H9 (cell line): ENCODE measurements around the gene ORMDL2. TPM values are rescaled to one million over a fixed set of nuclear protein-coding genes. Genes with fewer than 3 reads are reported as not detected.

ENCODE experiments used
- DNase-seq: peaks from one replicate; pipeline ENCODE4 v3.0.0-alpha.2; 2017
- H2AFZ ChIP-seq: one replicate; pipeline ENCODE4 v1.6.1; 2013; ENCODE audit warnings: mild to moderate bottlenecking, low read length, control low read depth, moderate library complexity
- H2AK5ac ChIP-seq: 2 replicates; pipeline ENCODE4 v1.6.1; 2013; ENCODE audit warnings: low read length, control low read depth, mixed read lengths; ENCODE audit not compliant: insufficient read length
- H2BK120ac ChIP-seq: one replicate; pipeline ENCODE4 v1.6.1; 2013; ENCODE audit warnings: low read depth, mild to moderate bottlenecking, low read length, control low read depth, inconsistent platforms; ENCODE audit not compliant: poor library complexity, severe bottlenecking
- H2BK12ac ChIP-seq: 2 replicates; pipeline ENCODE4 v1.6.1; 2013; ENCODE audit warnings: low read length, control low read depth, mixed read lengths, low read depth; ENCODE audit not compliant: insufficient read length
- H2BK15ac ChIP-seq: 2 replicates; pipeline ENCODE4 v1.6.1; 2013; ENCODE audit warnings: low read depth, low read length, control low read depth
- H2BK20ac ChIP-seq: one replicate; pipeline ENCODE4 v1.6.1; 2013; ENCODE audit warnings: low read depth, mild to moderate bottlenecking, low read length, control low read depth, inconsistent platforms; ENCODE audit not compliant: poor library complexity, severe bottlenecking
- H2BK5ac ChIP-seq: 2 replicates; pipeline ENCODE4 v1.6.1; 2013; ENCODE audit warnings: low read length, control low read depth, mixed read lengths; ENCODE audit not compliant: insufficient read length
- H3K14ac ChIP-seq: 2 replicates; pipeline ENCODE4 v1.6.1; 2013; ENCODE audit warnings: low read length, control low read depth; ENCODE audit not compliant: insufficient read depth
- H3K18ac ChIP-seq: 2 replicates; pipeline ENCODE4 v1.6.1; 2013; ENCODE audit warnings: low read depth, mild to moderate bottlenecking, mixed read lengths, low read length, control low read depth; ENCODE audit not compliant: insufficient read length
- H3K23ac ChIP-seq: 2 replicates; pipeline ENCODE4 v1.6.1; 2013; ENCODE audit warnings: low read length, control low read depth, mixed read lengths, low read depth; ENCODE audit not compliant: insufficient read length
- H3K23me2 ChIP-seq: 2 replicates; pipeline ENCODE4 v1.6.1; 2013; ENCODE audit warnings: low read depth, mild to moderate bottlenecking, mixed read lengths, low read length, control low read depth; ENCODE audit not compliant: insufficient read length, poor library complexity, severe bottlenecking
- H3K27ac ChIP-seq: 2 replicates; pipeline ENCODE4 v1.5.1; 2013; ENCODE audit warnings: low read length, control low read depth, mixed read lengths, low read depth; ENCODE audit not compliant: insufficient read length
- H3K27me3 ChIP-seq: 2 replicates; pipeline ENCODE4 v1.6.1; 2013; ENCODE audit warnings: low read length, control low read depth, inconsistent platforms; ENCODE audit not compliant: insufficient read depth
- H3K4ac ChIP-seq: 2 replicates; pipeline ENCODE4 v1.6.1; 2013; ENCODE audit warnings: low read depth, mild to moderate bottlenecking, control low read depth, inconsistent platforms, low read length, moderate library complexity
- H3K4me1 ChIP-seq: 2 replicates; pipeline ENCODE4 v1.6.1; 2013; ENCODE audit warnings: low read length, control low read depth, inconsistent platforms; ENCODE audit not compliant: insufficient read depth
- H3K4me2 ChIP-seq: 2 replicates; pipeline ENCODE4 v1.6.1; 2013; ENCODE audit warnings: low read length, control low read depth, mixed read lengths; ENCODE audit not compliant: insufficient read length, insufficient read depth
- H3K56ac ChIP-seq: 2 replicates; pipeline ENCODE4 v1.6.1; 2013; ENCODE audit warnings: low read depth, mild to moderate bottlenecking, mixed read lengths, low read length, control low read depth; ENCODE audit not compliant: insufficient read length
- H3K79me1 ChIP-seq: 2 replicates; pipeline ENCODE4 v1.6.1; 2013; ENCODE audit warnings: low read depth, mild to moderate bottlenecking, moderate library complexity, low read length, control low read depth, inconsistent platforms; ENCODE audit not compliant: insufficient read depth, poor library complexity, severe bottlenecking
- H3K79me2 ChIP-seq: 2 replicates; pipeline ENCODE4 v1.6.1; 2013; ENCODE audit warnings: low read length, control low read depth, inconsistent platforms; ENCODE audit not compliant: insufficient read depth
- H3K9ac ChIP-seq: 2 replicates; pipeline ENCODE4 v1.6.1; 2013; ENCODE audit warnings: low read length, control low read depth, mixed read lengths; ENCODE audit not compliant: insufficient read length; ENCODE audit errors: extremely low read depth
- H3K9me3 ChIP-seq: one replicate; pipeline ENCODE4 v1.6.1; 2013; ENCODE audit warnings: low read depth, low read length, inconsistent platforms; ENCODE audit not compliant: control insufficient read depth
- H3T11ph ChIP-seq: one replicate; pipeline ENCODE4 v1.6.1; 2013; ENCODE audit warnings: mild to moderate bottlenecking, low read length, control low read depth, inconsistent platforms
- H4K20me1 ChIP-seq: one replicate; pipeline ENCODE4 v1.6.1; 2013; ENCODE audit not compliant: control insufficient read depth, insufficient read length, insufficient read depth
- H4K5ac ChIP-seq: 2 replicates; pipeline ENCODE4 v1.6.1; 2013; ENCODE audit warnings: low read depth, mild to moderate bottlenecking, mixed read lengths, low read length, control low read depth; ENCODE audit not compliant: insufficient read length
- H4K8ac ChIP-seq: replicated peaks from 2 replicates; pipeline ENCODE4 v1.6.1; 2013; ENCODE audit warnings: low read length, control low read depth, mixed read lengths, low read depth; ENCODE audit not compliant: insufficient read length
- H4K91ac ChIP-seq: 2 replicates; pipeline ENCODE4 v1.6.1; 2013; ENCODE audit warnings: low read depth, mild to moderate bottlenecking, moderate library complexity, mixed read lengths, low read length, control low read depth; ENCODE audit not compliant: insufficient read length
- H3K27ac Mint-ChIP-seq, 3 experiments: 2 replicates in 2 of 3; 3 replicates in 1 of 3; pipeline ENCODE4 v1.8.0; 2020 to 2021; ENCODE audit warnings: mixed read lengths in 3 of 3, mild to moderate bottlenecking in 1 of 3, moderate library complexity in 1 of 3
- H3K27me3 Mint-ChIP-seq: 2 replicates; pipeline ENCODE4 v1.8.0; 2021; ENCODE audit warnings: low read depth, mild to moderate bottlenecking, moderate library complexity, mixed read lengths
- H3K36me3 Mint-ChIP-seq, 3 experiments: 2 replicates in 2 of 3; 3 replicates in 1 of 3; pipeline ENCODE4 v1.8.0; 2020 to 2021; ENCODE audit warnings: low read depth in 3 of 3, mixed read lengths in 3 of 3; ENCODE audit not compliant: insufficient read depth in 1 of 3
- H3K4me1 Mint-ChIP-seq, 2 experiments: 2 replicates each; pipeline ENCODE4 v1.8.0; 2020; ENCODE audit warnings: mixed read lengths in 2 of 2
- H3K4me3 Mint-ChIP-seq, 2 experiments: 2 replicates in 1 of 2; 3 replicates in 1 of 2; pipeline ENCODE4 v1.8.0; 2020 to 2021; ENCODE audit warnings: mild to moderate bottlenecking in 2 of 2, mixed read lengths in 2 of 2, moderate library complexity in 1 of 2
- H3K9me3 Mint-ChIP-seq, 2 experiments: 2 replicates in 1 of 2; 3 replicates in 1 of 2; pipeline ENCODE4 v1.8.0; 2020; ENCODE audit warnings: mild to moderate bottlenecking in 2 of 2, mixed read lengths in 2 of 2, moderate library complexity in 1 of 2
- WGBS: extraction: QIAGEN DNeasy Blood & Tissue Kit; methylation state at CpG from one replicate; pipeline ENCODE4 v1.1.7; 2013; ENCODE audit warnings: missing lambda C conversion rate, low lambda C conversion rate, mixed read lengths; ENCODE audit not compliant: insufficient read length; ENCODE audit errors: extremely low coverage; 5-methylcytosine and 5-hydroxymethylcytosine counted together
- total RNA-seq: library from RNA; stranded (reverse); gene quantifications from 2 replicates; pipeline ENCODE4 v1.2.1, GENCODE V29; 2021
- TF ChIP-seq, protein P1 (sequence below): fragments of 200-600 bp; sonication (generic); conservative IDR thresholded peaks from 3 replicates; pipeline ENCODE4 v1.8.0; 2021; ENCODE audit warnings: antibody characterized with exemption, mild to moderate bottlenecking

ORMDL2 gene
- total RNA-seq, 1 experiment from 2014 or later, result 51.3 TPM

DNA sequence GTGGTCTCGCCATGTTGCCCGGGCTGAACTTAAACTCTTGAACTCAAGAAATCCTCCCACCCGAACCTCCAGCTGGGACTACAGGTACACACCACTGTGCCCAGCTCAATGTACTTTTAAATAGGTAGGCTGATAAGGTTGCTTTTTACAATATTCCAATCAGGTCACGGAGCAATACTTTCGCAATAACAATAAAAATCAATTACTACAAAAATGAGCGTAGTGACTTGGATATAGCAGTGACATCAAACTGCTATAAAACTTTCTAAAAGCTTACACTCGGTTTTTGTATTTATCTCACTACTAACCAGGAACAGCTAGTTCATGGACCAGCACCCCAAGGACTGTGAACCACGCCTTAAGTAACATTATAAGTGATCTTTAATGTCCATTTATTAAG lies 10.9 kb upstream of the ORMDL2 start:
- Histone ChIP-seq H3T11ph (no peak overlapping the region), H3K79me2 (peaks cover 32% of the 10 kb centered on the region), H4K8ac (no peak overlapping the region), H3K14ac (no peak overlapping the region), H3K56ac (no peak overlapping the region), H2BK12ac (no peak overlapping the region), H3K27ac (no peak overlapping the region), H3K79me1 (peaks cover 18% of the 10 kb centered on the region), H2BK5ac (no peak overlapping the region), H4K20me1 (no peaks in the 10 kb centered on the region), H3K4ac (no peak overlapping the region), H3K27me3 (no peaks in the 10 kb centered on the region), H2AFZ (no peak overlapping the region), H2BK20ac (no peak overlapping the region), H3K4me2 (no peak overlapping the region), H2AK5ac (no peak overlapping the region), H3K23me2 (no peaks in the 10 kb centered on the region), H3K4me1 (peaks cover 1% of the 10 kb centered on the region; the same call in 1 of the 2 replicates), H3K18ac (no peak overlapping the region), H3K9me3 (no peaks in the 10 kb centered on the region), H2BK15ac (no peak overlapping the region), H3K9ac (no peak overlapping the region), H2BK120ac (no peak overlapping the region), H3K23ac (no peak overlapping the region), H4K5ac (no peak overlapping the region), H4K91ac (no peak overlapping the region)
- H3K9me3 Mint-ChIP-seq, result no peaks in the 10 kb centered on the region
- no CpG with 5 or more reads among the region's 8 CpGs for WGBS
- DNase-seq, result no peak
- H3K27me3 Mint-ChIP-seq, result no peaks in the 10 kb centered on the region
- TF ChIP-seq, protein P1, sequence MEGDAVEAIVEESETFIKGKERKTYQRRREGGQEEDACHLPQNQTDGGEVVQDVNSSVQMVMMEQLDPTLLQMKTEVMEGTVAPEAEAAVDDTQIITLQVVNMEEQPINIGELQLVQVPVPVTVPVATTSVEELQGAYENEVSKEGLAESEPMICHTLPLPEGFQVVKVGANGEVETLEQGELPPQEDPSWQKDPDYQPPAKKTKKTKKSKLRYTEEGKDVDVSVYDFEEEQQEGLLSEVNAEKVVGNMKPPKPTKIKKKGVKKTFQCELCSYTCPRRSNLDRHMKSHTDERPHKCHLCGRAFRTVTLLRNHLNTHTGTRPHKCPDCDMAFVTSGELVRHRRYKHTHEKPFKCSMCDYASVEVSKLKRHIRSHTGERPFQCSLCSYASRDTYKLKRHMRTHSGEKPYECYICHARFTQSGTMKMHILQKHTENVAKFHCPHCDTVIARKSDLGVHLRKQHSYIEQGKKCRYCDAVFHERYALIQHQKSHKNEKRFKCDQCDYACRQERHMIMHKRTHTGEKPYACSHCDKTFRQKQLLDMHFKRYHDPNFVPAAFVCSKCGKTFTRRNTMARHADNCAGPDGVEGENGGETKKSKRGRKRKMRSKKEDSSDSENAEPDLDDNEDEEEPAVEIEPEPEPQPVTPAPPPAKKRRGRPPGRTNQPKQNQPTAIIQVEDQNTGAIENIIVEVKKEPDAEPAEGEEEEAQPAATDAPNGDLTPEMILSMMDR, result no peak
- H3K4me3 Mint-ChIP-seq, result no peak overlapping the region
- H3K36me3 Mint-ChIP-seq, result peaks cover 15 to 45% (median 39%) of the 10 kb centered on the region in 3 experiments; a peak in 6 of 7 replicates
- H3K27ac Mint-ChIP-seq, result no peak overlapping the region; a peak in 1 of 7 replicates
- H3K4me1 Mint-ChIP-seq, result peaks cover 5 to 6% of the 10 kb centered on the region in 2 experiments
